HG02759 (cell line): ENCODE data around the gene SLC25A19.
A peak's percentile ranks its signal among the peaks of the same experiment; 100 is the strongest.
"Not testable (repeated sequence)": the region's sequence is repeated elsewhere in the genome, so short reads cannot be mapped to it uniquely, and the experiment has no call there.

Experiments
- ATAC-seq: cut with Tn5 transposase; IDR thresholded peaks from one replicate; pipeline ENCODE4 v1.9.1; 2021; ENCODE audit warnings: mild to moderate bottlenecking, moderate library complexity; ENCODE audit not compliant: unreplicated experiment

The SLC25A19 gene

DNA sequence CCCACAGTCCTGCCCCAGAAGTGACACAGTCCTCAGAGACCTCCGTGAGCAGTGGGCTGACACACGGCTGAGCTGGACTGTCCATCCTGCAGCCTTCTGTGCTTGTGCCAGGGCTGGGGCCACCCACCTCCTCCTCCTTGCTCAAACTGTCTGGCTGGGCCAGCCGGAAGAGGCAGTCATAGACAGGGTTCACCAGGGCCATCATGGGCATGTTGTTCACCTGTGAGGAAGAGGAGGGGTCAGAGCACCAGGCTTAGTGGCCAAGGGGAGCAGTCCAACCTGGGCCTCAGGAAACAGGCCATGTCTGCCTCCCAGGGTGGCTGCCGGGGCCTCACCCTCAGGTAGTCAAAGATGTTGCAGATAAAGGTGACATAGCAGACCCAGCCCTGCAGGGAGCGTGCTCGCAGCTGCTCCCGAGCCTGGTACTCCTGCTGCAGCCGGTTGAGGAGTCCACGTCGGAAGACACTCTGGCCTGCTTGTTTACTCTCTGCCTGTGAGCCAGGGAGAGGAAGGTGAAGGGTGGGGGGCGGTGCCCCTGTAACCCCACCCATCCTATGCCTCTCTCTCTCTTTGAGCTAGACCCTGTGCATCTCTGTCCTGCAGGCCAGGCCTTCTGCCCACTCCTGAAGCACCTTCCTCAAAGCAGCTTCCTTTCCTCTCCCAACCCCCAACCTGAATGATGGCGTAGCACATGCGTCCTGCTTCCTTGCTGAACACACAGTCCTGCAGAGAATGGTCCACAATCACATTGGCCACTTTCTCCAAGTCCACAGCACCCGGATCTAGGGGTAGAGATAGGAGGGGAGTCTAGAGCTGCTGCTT lies 21.6 kb downstream of the SLC25A19 start:
- no peak for ATAC-seq

DNA sequence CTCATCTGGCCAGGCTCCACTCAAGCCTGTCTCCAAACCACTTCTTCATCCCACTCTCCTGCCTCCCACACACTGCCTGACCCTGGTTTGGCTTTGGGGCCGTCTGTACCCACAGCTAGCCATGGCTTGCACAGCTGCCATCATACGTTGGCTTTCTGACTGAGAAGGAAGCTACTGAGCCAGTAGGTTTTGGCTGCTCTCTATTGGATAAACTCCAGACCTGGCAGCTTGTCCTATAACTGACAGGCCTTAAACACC lies 22.2 kb downstream of the SLC25A19 start:
- no peak for ATAC-seq

DNA sequence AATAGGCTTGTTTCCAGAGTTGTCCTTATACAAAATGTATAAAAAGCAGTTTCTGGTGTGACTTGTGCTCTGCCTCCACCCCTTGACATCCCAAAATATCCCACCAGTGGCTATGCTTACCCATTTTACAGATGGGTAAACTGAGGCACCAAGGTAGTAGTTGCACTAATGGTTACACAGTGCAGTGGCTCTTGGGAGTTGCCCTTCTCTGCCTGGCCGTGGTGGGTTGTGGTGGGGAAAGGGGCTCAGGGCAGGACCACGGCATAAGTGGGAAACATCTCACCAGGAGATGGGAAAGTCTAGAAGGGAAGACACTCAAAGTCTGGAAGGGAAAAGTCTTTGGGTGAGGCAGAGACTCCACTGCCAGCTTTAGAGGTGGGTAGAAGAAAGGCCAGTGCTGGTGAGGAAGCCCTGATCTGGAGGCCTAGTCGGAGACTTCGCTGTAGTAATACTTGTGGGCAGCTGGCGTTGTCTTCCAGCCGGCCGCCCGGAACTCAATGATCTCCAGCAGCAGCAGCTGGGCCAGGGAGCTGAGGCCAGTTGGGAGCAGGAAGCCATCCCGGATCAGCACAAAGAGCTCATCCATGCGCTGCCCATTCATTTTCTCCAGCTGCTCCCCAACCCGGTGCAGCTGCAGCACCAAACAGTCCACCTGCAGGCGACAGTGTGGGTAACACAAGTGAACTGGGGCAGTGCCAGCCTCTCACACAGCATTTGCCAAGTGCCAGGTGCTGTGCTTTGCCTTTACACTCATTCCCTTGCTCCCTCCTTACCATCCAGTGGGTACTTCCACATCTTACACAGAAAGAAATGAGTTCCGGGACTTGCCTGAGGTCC lies 22.7 kb downstream of the SLC25A19 start:
- ATAC-seq = no peak

DNA sequence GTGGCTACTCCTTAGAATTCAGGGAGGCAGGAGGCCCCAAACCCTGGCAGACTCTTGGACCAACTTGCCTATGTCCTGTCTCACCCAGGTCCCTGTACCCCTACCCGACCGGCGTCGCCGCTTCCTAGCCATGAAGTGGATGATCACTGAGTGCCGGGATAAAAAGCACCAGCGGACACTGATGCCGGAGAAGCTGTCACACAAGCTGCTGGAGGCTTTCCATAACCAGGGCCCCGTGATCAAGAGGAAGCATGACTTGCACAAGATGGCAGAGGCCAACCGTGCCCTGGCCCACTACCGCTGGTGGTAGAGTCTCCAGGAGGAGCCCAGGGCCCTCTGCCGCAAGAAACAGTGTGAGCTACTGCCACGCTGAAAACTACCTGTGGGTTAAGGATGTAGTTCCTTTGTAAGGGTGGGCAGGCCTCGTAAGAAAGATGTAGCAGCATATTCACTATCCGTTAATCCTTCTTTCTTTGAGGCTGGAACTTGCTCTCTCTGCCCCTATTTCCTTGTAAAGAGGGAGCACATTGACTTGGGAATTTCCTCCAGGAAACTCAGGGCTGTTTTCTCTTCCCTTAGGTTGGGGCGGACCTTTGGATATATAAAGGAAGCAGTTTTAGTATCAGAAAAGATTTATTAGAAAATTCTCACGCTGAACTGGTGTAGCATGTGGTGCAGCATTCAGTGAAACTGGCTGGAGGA lies 23.5 kb downstream of the SLC25A19 start:
- no peak for ATAC-seq

DNA sequence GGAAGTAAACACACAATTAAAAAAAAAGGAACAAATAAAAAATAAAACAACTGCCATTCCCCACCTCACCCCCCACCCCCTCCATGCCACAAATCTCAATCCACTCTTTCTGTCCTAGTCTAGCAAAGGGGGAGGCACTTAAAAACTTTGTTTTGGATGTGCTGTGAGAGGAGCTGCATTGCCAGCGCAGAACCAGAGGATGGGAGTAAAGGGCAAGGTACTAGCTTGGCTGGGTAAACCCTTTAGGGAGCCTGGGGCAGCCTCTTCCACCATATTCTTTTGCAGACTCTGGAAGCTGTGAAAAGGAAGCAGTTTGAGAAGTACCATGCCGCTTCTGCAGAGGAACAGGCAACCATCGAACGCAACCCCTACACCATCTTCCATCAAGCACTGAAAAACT lies 26.2 kb downstream of the SLC25A19 start:
- no peak for ATAC-seq

DNA sequence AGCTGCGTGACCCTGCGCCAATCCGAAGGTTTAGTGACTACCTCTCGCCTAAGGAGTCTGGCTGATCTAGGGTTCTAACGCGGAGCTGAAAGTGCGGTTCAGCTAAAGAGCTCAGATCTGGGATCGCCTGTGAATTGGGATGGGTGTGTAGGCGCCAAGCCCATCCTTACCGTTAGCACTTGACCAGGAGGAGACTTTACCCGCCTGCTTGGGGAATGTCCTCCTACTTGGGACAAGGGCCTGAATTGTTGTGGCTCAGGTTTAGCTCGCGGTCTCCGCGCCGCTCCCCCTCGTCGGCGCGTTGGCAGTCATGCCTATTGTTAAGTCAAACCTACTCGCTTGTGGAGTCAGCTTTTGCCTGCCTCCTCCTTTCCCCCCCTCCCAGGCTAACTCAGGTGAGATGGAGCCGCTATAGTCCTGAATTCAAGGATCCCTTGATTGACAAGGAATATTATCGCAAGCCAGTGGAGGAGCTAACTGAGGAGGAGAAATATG lies 27.1 kb downstream of the SLC25A19 start:
- ATAC-seq = peak; percentile 5

DNA sequence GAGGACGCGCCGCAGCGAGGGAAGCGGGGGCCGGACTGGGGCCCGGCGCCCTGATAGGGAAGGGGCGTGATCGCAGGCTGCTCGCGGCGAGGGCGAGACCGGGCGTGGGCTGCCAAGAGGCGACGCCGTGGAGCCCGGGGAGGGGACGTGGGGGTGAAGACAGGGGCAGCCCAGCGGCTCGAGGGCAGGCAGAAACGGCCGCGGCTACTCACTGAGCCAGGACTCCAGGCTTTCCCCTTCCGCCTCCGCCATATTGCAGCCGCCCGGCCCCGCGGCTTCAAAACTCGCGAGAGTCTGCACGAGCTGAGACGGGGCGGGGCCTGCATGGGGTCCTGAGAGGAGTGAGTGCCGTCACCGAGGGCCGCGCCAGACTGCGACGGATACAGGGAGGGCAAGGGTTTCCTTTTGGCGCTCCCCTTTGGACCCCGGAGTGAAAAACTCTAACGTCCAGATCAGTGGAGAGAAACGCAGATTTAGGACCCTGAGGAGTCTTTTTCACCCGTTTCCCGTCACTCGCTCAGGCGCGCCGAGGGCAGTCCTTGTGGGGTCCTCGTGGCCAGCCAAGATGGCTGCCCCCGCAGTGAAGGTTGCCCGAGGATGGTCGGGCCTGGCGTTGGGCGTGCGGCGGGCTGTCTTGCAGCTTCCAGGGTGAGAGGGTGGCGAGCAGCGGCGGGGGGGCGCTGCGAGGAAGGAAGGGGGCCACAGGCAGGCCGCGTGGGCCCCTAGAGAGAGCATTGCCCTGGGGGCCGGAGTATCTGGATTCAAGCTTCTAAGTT lies 27.7 kb downstream of the SLC25A19 start, which contains the start of the genes GGA3 and MRPS7:
Gene GGA3, minus strand, starts transcription at position 271 of the 776 bp plus-strand sequence. Its CDS starts 19 bp downstream, at position 252.
Gene MRPS7, plus strand, starts transcription at position 544 of the 776 bp plus-strand sequence. Its CDS starts 22 bp downstream, at position 566.
- peak; percentile 90 for ATAC-seq

DNA sequence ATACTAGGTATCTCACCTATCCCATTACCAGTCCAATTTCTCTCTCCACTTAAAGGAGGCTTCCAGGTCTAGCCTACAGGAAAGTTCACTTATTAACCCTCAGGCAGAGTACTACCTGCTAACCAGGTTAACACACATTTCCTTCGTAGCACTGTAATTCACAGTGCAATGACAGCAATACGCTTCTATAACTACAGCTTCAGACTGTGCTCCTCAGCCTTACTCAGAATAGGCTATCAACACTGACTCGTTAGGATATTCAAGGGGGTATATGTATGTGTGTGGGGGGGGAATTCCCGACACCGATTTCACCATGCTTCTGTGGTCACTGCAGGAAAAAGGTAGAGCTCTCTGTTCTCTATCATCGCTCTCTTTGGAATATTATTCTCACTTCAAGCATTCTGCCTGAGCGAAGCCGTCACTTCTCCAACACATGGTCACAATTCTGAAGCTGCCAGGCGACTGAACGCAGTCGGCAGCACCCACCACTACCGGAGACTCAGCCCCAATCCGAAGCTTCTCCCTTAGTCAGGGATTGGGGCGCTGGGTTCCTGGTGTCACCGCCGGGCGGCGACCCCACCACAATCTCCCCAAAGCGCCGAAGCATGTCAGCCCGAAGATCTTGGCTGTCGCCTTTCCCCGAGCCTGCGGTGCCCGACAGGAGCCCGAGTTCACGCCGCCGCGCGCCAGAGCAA lies 28.4 kb downstream of the SLC25A19 start:
- ATAC-seq = peak; percentile 20

DNA sequence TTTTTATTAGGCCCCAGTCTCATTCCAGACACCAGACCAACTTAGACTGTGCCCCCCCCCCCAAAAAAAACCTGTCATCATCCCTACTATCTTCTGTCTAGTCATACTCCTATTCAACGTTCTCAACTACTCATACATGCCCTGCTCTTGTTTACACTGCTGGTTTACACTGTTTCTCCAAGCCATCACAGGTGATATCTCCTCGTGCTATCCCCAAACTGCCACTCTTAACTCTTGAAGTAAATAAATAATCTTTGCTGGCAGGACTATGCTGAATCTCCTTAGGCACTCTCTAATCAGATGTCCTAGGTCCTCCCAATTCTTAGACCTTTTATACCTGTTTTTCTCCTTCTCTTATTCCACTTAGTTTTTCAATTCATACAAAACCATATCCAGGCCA lies 32.0 kb downstream of the SLC25A19 start:
- not testable (repeated sequence) for ATAC-seq

DNA sequence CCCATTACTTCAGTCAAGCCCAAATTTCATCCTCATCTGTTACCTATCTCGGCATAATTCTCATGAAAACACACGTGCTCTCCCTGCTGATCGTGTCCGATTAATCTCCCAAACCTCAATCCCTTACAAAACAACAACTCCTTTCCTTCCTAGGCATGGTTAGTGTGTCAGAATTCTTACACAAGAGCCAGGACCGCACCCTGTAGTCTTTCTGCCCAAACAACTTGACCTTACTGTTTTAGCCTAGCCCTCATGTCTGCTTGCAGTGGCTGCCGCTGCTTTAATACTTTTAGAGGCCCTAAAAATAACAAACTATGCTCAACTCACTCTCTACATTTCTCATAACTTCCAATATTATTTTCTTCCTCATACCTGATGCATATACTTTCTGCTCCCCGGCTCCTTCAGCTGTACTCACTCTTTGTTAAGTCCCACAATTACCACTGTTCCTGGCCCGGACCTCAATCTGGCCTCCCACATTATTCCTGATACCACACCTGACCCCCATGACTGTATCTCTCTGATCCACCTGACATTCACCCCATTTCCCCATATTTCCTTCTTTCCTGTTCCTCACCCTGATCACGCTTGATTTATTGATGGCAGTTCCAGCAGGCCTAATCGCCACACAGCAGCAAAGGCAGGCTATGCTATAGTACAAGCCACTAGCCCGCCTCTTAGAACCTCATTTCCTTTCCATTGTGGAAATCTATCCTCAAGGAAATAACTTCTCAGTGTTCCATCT lies 33.1 kb downstream of the SLC25A19 start:
- not testable (repeated sequence) for ATAC-seq

DNA sequence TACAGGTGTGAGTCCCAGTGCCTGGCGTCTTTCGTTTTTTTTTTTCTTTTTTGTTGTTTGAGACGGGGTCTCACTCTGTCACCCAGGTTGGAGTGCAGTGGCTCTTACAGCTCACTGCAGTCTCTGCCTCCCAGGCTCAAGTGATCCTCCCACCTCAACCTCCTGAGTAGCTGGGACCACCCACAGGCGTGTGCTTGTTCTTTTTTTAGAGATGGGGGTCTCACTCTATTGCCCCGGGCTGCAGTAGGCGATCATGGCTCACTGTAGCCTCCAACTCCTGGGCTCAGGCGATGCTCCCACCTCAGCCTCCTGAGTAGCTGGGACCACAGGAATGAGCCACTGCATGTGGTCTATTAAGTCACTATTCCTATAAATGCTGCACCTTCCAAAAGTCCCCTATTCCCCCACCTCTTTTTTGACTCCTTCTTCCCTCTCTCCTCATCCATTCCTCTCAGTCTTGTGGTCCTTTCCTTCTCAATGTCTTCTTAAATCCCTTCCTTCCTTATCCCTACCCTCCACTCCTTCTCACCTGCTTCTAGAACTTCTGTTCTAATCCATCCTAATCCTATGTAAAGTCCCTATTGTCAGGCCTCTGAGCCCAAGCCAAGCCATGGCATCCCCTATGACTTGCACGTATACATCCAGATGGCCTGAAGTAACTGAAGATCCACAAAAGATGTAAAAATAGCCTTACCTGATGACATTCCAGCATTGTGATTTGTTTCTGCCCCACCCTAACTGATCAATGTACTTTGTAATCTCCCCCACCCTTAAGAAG lies 37.0 kb downstream of the SLC25A19 start:
- no peak for ATAC-seq

DNA sequence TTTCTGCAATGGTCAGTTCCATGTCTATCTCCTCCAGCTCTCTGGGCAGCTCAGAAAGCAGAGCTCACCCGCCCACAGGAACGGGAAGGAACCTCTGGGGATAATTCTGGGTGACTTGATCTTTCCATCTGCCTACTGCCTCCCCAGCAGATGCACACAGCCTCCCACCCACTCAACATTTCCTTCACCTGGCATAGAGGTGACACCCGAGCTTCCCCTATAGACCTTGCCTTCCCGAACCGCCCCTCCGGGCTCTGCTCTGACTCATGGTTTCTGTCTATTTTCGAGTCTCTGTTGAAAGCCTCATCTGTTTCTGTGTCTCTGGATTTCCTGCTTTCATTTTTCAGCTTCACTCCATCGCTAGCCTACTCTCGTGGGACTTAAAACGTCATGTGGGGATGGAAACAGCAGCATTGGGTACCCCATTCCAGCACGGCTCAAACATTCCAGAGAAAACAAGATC lies 39.2 kb downstream of the SLC25A19 start:
- ATAC-seq = peak; percentile 93

DNA sequence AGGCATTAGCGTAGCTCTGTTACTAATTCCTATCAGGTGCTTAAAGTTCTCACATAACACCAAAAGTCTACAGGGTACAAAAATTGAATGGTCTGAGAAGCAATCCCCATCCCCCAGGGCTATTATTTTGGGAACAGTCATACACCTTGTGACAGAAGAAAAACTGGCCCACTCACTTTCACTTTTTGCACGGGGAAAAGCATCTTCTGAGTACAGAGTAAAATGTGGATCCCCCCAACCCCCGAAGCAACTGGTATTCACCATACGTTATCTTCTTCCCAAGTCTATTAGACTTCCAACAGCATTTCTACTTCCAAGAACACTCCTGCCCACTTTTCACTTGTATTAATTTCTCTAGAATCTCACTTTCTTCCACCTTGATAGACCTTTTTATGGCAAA lies 39.7 kb downstream of the SLC25A19 start:
- no peak for ATAC-seq

DNA sequence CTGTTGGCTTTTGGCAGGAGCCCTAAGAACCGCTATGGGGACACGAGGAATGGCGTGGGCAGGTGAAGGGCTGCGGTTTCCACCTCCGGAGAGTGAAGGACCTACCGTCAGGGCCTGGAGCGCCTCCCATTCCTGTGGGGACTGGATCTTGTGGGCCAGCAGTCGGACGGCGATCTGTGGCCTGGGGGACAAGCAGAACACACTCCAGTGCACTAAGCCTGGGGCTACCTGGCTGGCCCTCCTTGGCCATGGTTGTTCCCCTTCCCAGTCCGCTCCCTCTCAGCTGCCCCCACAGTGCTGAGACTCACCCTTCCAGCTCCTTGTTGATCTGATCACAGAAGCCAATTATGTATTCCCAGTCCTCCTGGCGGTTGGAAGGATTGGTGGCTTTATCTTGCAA lies 42.8 kb downstream of the SLC25A19 start:
- no peak for ATAC-seq

DNA sequence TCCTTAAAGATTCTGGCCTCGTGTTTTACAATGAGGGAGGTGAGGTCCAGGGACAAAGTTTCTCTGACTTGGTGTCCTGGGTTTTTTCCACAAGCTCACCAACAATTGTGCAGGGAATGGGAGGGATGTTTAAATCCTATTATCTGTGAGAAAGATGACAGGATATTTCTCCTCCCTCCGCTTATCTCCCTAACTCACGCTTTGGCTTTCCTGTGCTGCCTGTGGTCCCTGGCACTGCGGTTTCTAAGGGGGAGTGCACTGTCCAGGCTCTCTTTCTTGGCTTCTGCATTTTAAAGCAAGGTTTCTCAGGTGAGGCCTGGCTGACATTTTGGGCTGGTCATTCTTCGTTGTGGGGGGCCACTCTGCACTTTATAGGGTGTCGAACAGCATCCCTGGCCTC lies 44.2 kb downstream of the SLC25A19 start:
- no peak for ATAC-seq

DNA sequence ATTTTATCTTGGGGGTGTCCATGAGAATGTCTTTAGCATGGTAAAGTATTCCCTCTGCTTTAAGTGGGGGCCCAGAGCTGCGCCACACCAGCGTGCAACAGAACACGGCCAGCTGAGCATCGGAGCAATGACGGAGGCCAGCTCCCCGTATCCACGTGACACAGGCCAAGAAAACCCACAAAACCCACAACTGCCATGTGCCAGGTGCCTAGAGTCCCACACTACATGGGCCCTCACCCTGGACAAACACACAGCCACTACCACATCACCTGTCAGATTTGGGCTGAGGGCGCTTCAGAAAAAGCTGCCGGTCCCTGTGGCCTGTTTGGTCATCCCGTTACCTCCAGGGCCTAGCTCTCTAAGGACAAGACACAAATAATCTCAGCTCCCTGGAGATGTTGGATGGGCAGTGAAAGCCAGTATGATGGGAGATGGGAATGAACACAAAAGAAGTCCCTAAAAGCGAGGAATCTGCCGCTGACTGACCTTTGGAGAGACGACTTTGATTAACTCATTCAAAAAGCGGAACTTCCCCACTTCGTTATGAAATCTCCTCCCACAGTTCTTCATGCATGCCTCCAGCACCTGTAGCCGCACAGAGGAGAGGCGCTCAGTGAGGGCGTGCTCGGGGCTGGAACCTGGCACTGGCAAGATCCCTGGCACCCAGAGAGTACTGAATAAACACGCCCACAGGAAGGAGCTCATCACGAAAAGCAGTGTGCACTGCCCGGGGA lies 44.9 kb downstream of the SLC25A19 start:
- ATAC-seq = no peak

DNA sequence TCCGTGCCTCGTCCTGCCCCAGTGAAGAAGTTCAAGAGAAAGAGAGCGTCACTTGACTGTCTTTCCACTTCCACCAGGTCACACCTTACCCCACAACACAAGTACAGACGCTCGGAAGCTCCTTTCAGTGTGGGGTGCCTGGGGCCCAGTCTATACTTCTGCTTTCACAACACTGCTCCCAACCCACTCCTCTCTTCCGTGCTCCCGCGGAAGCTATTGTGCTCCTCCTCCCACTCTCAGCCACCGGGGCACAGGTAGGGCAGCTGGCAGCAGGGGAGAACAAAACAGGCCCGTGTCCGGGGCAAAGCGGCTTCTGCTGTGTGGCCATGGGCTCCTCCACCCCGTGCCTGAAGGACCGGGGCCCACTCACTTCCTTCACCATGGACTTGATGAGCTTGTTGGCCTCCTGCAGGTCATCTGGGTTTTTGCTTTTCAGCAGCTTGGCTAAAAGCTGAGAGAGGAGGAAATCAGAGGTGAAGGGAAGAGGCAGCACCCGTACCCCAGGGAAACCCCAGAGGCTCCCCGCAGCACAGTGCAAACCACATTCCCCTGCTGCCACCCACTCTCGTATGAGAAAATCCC lies 46.7 kb downstream of the SLC25A19 start:
- ATAC-seq = no peak
